Breast epithelium (tissue), 4 donors: Measurements from ENCODE around the gene STRADA. TPM values are rescaled to one million over a fixed set of nuclear protein-coding genes. Genes with fewer than 3 reads are reported as not detected.
A peak's percentile ranks its signal among the peaks of the same experiment; 100 is the strongest.

Experiments used
- DNase-seq, 2 donors: peaks; one replicate each; pipeline ENCODE4 v3.0.0-alpha.2; 2019; ENCODE audit warnings: low spot score in 2 of 2
- H3K27ac ChIP-seq, 2 donors: fragments of 200-600 bp; sonication (generic) in 1 of 2; one replicate each; pipeline ENCODE4 v1.5.1; 2016 to 2019; ENCODE audit warnings: mild to moderate bottlenecking in 1 of 2
- H3K27me3 ChIP-seq, 2 donors: fragments of 200-600 bp; sonication (generic) in 1 of 2; one replicate each; pipeline versions ENCODE4 v1.5.1 to v1.6.0; 2017 to 2019; ENCODE audit warnings: control low read depth in 1 of 2, mild to moderate bottlenecking in 1 of 2
- H3K36me3 ChIP-seq: fragments of 200-600 bp; one replicate; pipeline ENCODE4 v1.5.1; 2019
- H3K4me1 ChIP-seq, 2 donors: fragments of 200-600 bp; sonication (generic); one replicate each; pipeline ENCODE4 v1.5.1; 2016 to 2019; ENCODE audit warnings: control low read depth in 1 of 2
- H3K4me3 ChIP-seq, 3 donors: fragments of 200-600 bp; sonication (generic); 1 replicate in 2 of 3; 2 replicates in 1 of 3; pipeline ENCODE4 v1.5.1; 2016 to 2019; ENCODE audit warnings: mild to moderate bottlenecking in 3 of 3, moderate library complexity in 2 of 3
- H3K9me3 ChIP-seq, 2 donors: fragments of 200-600 bp; sonication (generic) in 1 of 2; one replicate each; pipeline ENCODE4 v1.5.1; 2016 to 2019; ENCODE audit warnings: control low read depth in 1 of 2
- CTCF ChIP-seq, 3 donors: fragments of 450-650 bp; IDR thresholded peaks; one replicate each; pipeline ENCODE4 v1.5.1; 2016 to 2017; ENCODE audit warnings: antibody characterized with exemption in 3 of 3, mild to moderate bottlenecking in 3 of 3, moderate library complexity in 3 of 3
- POLR2A ChIP-seq: fragments of 450-650 bp; IDR thresholded peaks from one replicate; pipeline ENCODE4 v1.6.1; 2016; ENCODE audit warnings: antibody characterized with exemption, mild to moderate bottlenecking, moderate library complexity
- POLR2AphosphoS5 ChIP-seq, 3 donors: sonication (generic); formaldehyde crosslinking; IDR thresholded peaks; one replicate each; pipeline ENCODE4 v1.6.1; 2017; ENCODE audit warnings: antibody characterized with exemption in 3 of 3
- intact Hi-C: fragments of 100-400 bp; cut with DNase I; formaldehyde crosslinking; loops from one replicate; pipeline ENCODE4 v1.15.1; 2023; ENCODE audit warnings: low total_unique reads
- total RNA-seq, 3 donors: library from RNA; depleted of rRNA; stranded (reverse); fragments of >200 nt; gene quantifications; one replicate each; pipeline ENCODE4 v1.1.0, GENCODE V29; 2016

Gene STRADA
- total RNA-seq, 3 donors from 2014 or later, result 25.9 to 33.8 (median 26.2) TPM

- DNase-seq, result no peak
- TF ChIP-seq POLR2A (no peak), POLR2AphosphoS5 (IDR thresholded peaks at IDR 0.05) (no peak), CTCF (IDR thresholded peaks at IDR 0.05) (no peak)
- H3K36me3 ChIP-seq, result no peaks in the 10 kb centered on the region
- no peaks in the 10 kb centered on the region for H3K27me3 ChIP-seq
- H3K9me3 ChIP-seq, result no peaks in the 10 kb centered on the region
- H3K27ac ChIP-seq, result no peak overlapping the region
- intact Hi-C loops, result no loop called here
- H3K4me3 ChIP-seq, result no peak overlapping the region
- peaks cover 0 to 5% of the 10 kb centered on the region in 2 donors for H3K4me1 ChIP-seq
Measured at GRCh38 chr17:63783522-63783921, 41.9 kb upstream of the STRADA start.

GRCh38 chr17:63780928-63781327 is 39.3 kb upstream of the STRADA start:
- Histone ChIP-seq H3K9me3 (no peaks in the 10 kb centered on the region), H3K4me3 (no peak overlapping the region), H3K27me3 (no peaks in the 10 kb centered on the region), H3K27ac (no peak overlapping the region), H3K36me3 (no peaks in the 10 kb centered on the region), H3K4me1 (peaks cover 3 to 5% of the 10 kb centered on the region in 2 donors)
- DNase-seq, result no peak
- intact Hi-C loops, result no loop called here
- TF ChIP-seq POLR2A (no peak), POLR2AphosphoS5 (IDR thresholded peaks at IDR 0.05) (no peak), CTCF (IDR thresholded peaks at IDR 0.05) (no peak)

- Histone ChIP-seq H3K4me3 (no peak overlapping the region), H3K36me3 (no peaks in the 10 kb centered on the region), H3K27ac (peak overlapping the region in 1 of 2 donors; percentile 3), H3K4me1 (peaks cover 7 to 10% of the 10 kb centered on the region in 2 donors), H3K27me3 (no peaks in the 10 kb centered on the region), H3K9me3 (no peaks in the 10 kb centered on the region)
- no peak for TF ChIP-seq POLR2A
- TF ChIP-seq POLR2AphosphoS5 (IDR thresholded peaks at IDR 0.05), result no peak
- no peak for TF ChIP-seq CTCF (IDR thresholded peaks at IDR 0.05)
- no peak for DNase-seq
- intact Hi-C loops, result no loop called here
Measured at GRCh38 chr17:63780507-63780906, 38.9 kb upstream of the STRADA start.

- intact Hi-C loops, result no loop called here
- H3K9me3 ChIP-seq, result no peaks in the 10 kb centered on the region
- no peak for DNase-seq
- no peaks in the 10 kb centered on the region for H3K27me3 ChIP-seq
- peak overlapping the region; percentile 95 to 98 for H3K27ac ChIP-seq
- no peaks in the 10 kb centered on the region for H3K36me3 ChIP-seq
- no peak for TF ChIP-seq CTCF (IDR thresholded peaks at IDR 0.05)
- TF ChIP-seq POLR2AphosphoS5 (IDR thresholded peaks at IDR 0.05), result no peak
- TF ChIP-seq POLR2A, result no peak
- peaks cover 8 to 14% of the 10 kb centered on the region in 2 donors for H3K4me1 ChIP-seq
- H3K4me3 ChIP-seq, result peak overlapping the region; percentile 73 to 99 (median 84)
Measured at GRCh38 chr17:63775420-63775819, 33.8 kb upstream of the STRADA start.

- TF ChIP-seq POLR2AphosphoS5 (IDR thresholded peaks at IDR 0.05) (no peak), CTCF (IDR thresholded peaks at IDR 0.05) (no peak), POLR2A (no peak)
- Histone ChIP-seq H3K4me3 (peak overlapping the region; percentile 73 to 99 (median 84)), H3K27me3 (no peaks in the 10 kb centered on the region), H3K4me1 (peaks cover 8 to 14% of the 10 kb centered on the region in 2 donors), H3K36me3 (no peaks in the 10 kb centered on the region), H3K27ac (peak overlapping the region; percentile 95 to 98), H3K9me3 (no peaks in the 10 kb centered on the region)
- DNase-seq, result no peak
- intact Hi-C loops, result no loop called here
Measured at GRCh38 chr17:63774969-63775265, 33.3 kb upstream of the STRADA start.
